ENCODE results near the gene MDC1.

Gene MDC1

GRCh38 chr6:30703011-30703410 lies 14.1 kb downstream of the MDC1 start:
- Histone ChIP-seq H3K9ac (ENCODE audit: low read depth in 1 of 2, low read length in 2 of 2) (no peak overlapping the region), H3K36me3 (ENCODE audit: control insufficient read depth in 2 of 2, insufficient read depth in 2 of 2, low read length in 2 of 2) (peaks cover 10 to 18% of the 10 kb centered on the region in 2 donors), H3K4me1 (ENCODE audit: control insufficient read depth in 2 of 2, insufficient read depth in 2 of 2, low read length in 2 of 2) (no peaks in the 10 kb centered on the region), H3K9me3 (ENCODE audit: control insufficient read depth in 2 of 2, low read length in 2 of 2) (no peaks in the 10 kb centered on the region), H3K27ac (ENCODE audit: low read depth in 2 of 2, low read length in 2 of 2) (no peak overlapping the region), H3K27me3 (ENCODE audit: control insufficient read depth in 2 of 2, insufficient read depth in 2 of 2, low read length in 2 of 2) (no peaks in the 10 kb centered on the region), H3K4me3 (ENCODE audit: low read length in 2 of 2) (no peak overlapping the region)

- Histone ChIP-seq H3K9ac (ENCODE audit: low read depth in 1 of 2, low read length in 2 of 2) (no peak overlapping the region), H3K4me3 (ENCODE audit: low read length in 2 of 2) (no peak overlapping the region), H3K27ac (ENCODE audit: low read depth in 2 of 2, low read length in 2 of 2) (no peak overlapping the region), H3K36me3 (ENCODE audit: control insufficient read depth in 2 of 2, insufficient read depth in 2 of 2, low read length in 2 of 2) (peaks cover 6 to 10% of the 10 kb centered on the region in 2 donors), H3K27me3 (ENCODE audit: control insufficient read depth in 2 of 2, insufficient read depth in 2 of 2, low read length in 2 of 2) (no peaks in the 10 kb centered on the region), H3K4me1 (ENCODE audit: control insufficient read depth in 2 of 2, insufficient read depth in 2 of 2, low read length in 2 of 2) (no peaks in the 10 kb centered on the region), H3K9me3 (ENCODE audit: control insufficient read depth in 2 of 2, low read length in 2 of 2) (no peaks in the 10 kb centered on the region)
Observed at GRCh38 chr6:30700340-30700739, 16.7 kb downstream of the MDC1 start.

GRCh38 chr6:30696432-30696831 lies 20.6 kb downstream of the MDC1 start:
- Histone ChIP-seq H3K27me3 (ENCODE audit: control insufficient read depth in 2 of 2, insufficient read depth in 2 of 2, low read length in 2 of 2) (no peaks in the 10 kb centered on the region), H3K9ac (ENCODE audit: low read depth in 1 of 2, low read length in 2 of 2) (no peak overlapping the region), H3K36me3 (ENCODE audit: control insufficient read depth in 2 of 2, insufficient read depth in 2 of 2, low read length in 2 of 2) (no peaks in the 10 kb centered on the region), H3K27ac (ENCODE audit: low read depth in 2 of 2, low read length in 2 of 2) (no peak overlapping the region), H3K4me3 (ENCODE audit: low read length in 2 of 2) (no peak overlapping the region), H3K9me3 (ENCODE audit: control insufficient read depth in 2 of 2, low read length in 2 of 2) (no peaks in the 10 kb centered on the region), H3K4me1 (ENCODE audit: control insufficient read depth in 2 of 2, insufficient read depth in 2 of 2, low read length in 2 of 2) (peaks cover 2 to 3% of the 10 kb centered on the region in 2 donors)

- Histone ChIP-seq H3K4me1 (ENCODE audit: control insufficient read depth in 2 of 2, insufficient read depth in 2 of 2, low read length in 2 of 2) (peaks cover 20 to 29% of the 10 kb centered on the region in 2 donors), H3K9ac (ENCODE audit: low read depth in 1 of 2, low read length in 2 of 2) (peak overlapping the region in 1 of 2 donors; percentile 26), H3K27ac (ENCODE audit: low read depth in 2 of 2, low read length in 2 of 2) (peak overlapping the region; percentile 79 to 97), H3K9me3 (ENCODE audit: control insufficient read depth in 2 of 2, low read length in 2 of 2) (no peaks in the 10 kb centered on the region), H3K4me3 (ENCODE audit: low read length in 2 of 2) (peak overlapping the region; percentile 86 to 96), H3K27me3 (ENCODE audit: control insufficient read depth in 2 of 2, insufficient read depth in 2 of 2, low read length in 2 of 2) (no peaks in the 10 kb centered on the region), H3K36me3 (ENCODE audit: control insufficient read depth in 2 of 2, insufficient read depth in 2 of 2, low read length in 2 of 2) (no peaks in the 10 kb centered on the region)
Observed at GRCh38 chr6:30691208-30691847, 25.8 kb downstream of the MDC1 start.

GRCh38 chr6:30690403-30691207 lies 26.5 kb downstream of the MDC1 start, which contains the start of gene NRM:
NRM (minus strand) TSS chr6:30690984; CDS start chr6:30690974, 10 bp downstream.
- Histone ChIP-seq H3K4me1 (ENCODE audit: control insufficient read depth in 2 of 2, insufficient read depth in 2 of 2, low read length in 2 of 2) (peaks cover 27 to 33% of the 10 kb centered on the region in 2 donors), H3K4me3 (ENCODE audit: low read length in 2 of 2) (peak within 1 kb of the TSS; percentile 86 to 96), H3K27ac (ENCODE audit: low read depth in 2 of 2, low read length in 2 of 2) (peak within 1 kb of the TSS; percentile 79 to 97), H3K9me3 (ENCODE audit: control insufficient read depth in 2 of 2, low read length in 2 of 2) (no peaks in the 10 kb centered on the region), H3K9ac (ENCODE audit: low read depth in 1 of 2, low read length in 2 of 2) (peak within 1 kb of the TSS; percentile 26 to 54), H3K27me3 (ENCODE audit: control insufficient read depth in 2 of 2, insufficient read depth in 2 of 2, low read length in 2 of 2) (peaks cover 0 to 3% of the 10 kb centered on the region in 2 donors), H3K36me3 (ENCODE audit: control insufficient read depth in 2 of 2, insufficient read depth in 2 of 2, low read length in 2 of 2) (no peaks in the 10 kb centered on the region)

- Histone ChIP-seq H3K9ac (ENCODE audit: low read depth in 1 of 2, low read length in 2 of 2) (peak overlapping the region; percentile 26 to 54), H3K9me3 (ENCODE audit: control insufficient read depth in 2 of 2, low read length in 2 of 2) (no peaks in the 10 kb centered on the region), H3K4me3 (ENCODE audit: low read length in 2 of 2) (peak overlapping the region; percentile 86 to 96), H3K36me3 (ENCODE audit: control insufficient read depth in 2 of 2, insufficient read depth in 2 of 2, low read length in 2 of 2) (no peaks in the 10 kb centered on the region), H3K27ac (ENCODE audit: low read depth in 2 of 2, low read length in 2 of 2) (peak overlapping the region; percentile 79 to 97), H3K4me1 (ENCODE audit: control insufficient read depth in 2 of 2, insufficient read depth in 2 of 2, low read length in 2 of 2) (peaks cover 32 to 36% of the 10 kb centered on the region in 2 donors), H3K27me3 (ENCODE audit: control insufficient read depth in 2 of 2, insufficient read depth in 2 of 2, low read length in 2 of 2) (peaks cover 0 to 3% of the 10 kb centered on the region in 2 donors)
Observed at GRCh38 chr6:30689985-30690384, 27.1 kb downstream of the MDC1 start.

GRCh38 chr6:30689022-30689865 lies 27.8 kb downstream of the MDC1 start:
- peaks cover 36 to 38% of the 10 kb centered on the region in 2 donors for H3K4me1 ChIP-seq (ENCODE audit: control insufficient read depth in 2 of 2, insufficient read depth in 2 of 2, low read length in 2 of 2)
- peak overlapping the region in 1 of 2 donors; percentile 97 for H3K27ac ChIP-seq (ENCODE audit: low read depth in 2 of 2, low read length in 2 of 2)
- H3K9ac ChIP-seq (ENCODE audit: low read depth in 1 of 2, low read length in 2 of 2), result peak overlapping the region in 1 of 2 donors; percentile 26
- H3K9me3 ChIP-seq (ENCODE audit: control insufficient read depth in 2 of 2, low read length in 2 of 2), result no peaks in the 10 kb centered on the region
- peak overlapping the region in 1 of 2 donors; percentile 86 for H3K4me3 ChIP-seq (ENCODE audit: low read length in 2 of 2)
- no peaks in the 10 kb centered on the region for H3K36me3 ChIP-seq (ENCODE audit: control insufficient read depth in 2 of 2, insufficient read depth in 2 of 2, low read length in 2 of 2)
- peaks cover 0 to 3% of the 10 kb centered on the region in 2 donors for H3K27me3 ChIP-seq (ENCODE audit: control insufficient read depth in 2 of 2, insufficient read depth in 2 of 2, low read length in 2 of 2)

- H3K9ac ChIP-seq (ENCODE audit: low read depth in 1 of 2, low read length in 2 of 2), result no peak overlapping the region
- peaks cover 36 to 38% of the 10 kb centered on the region in 2 donors for H3K4me1 ChIP-seq (ENCODE audit: control insufficient read depth in 2 of 2, insufficient read depth in 2 of 2, low read length in 2 of 2)
Observed at GRCh38 chr6:30688569-30688968, 28.5 kb downstream of the MDC1 start.

GRCh38 chr6:30687659-30688431 lies 29.2 kb downstream of the MDC1 start:
- peak overlapping the region; percentile 68 to 72 for H3K4me3 ChIP-seq (ENCODE audit: low read length in 2 of 2)
- peaks cover 0 to 3% of the 10 kb centered on the region in 2 donors for H3K27me3 ChIP-seq (ENCODE audit: control insufficient read depth in 2 of 2, insufficient read depth in 2 of 2, low read length in 2 of 2)
- H3K4me1 ChIP-seq (ENCODE audit: control insufficient read depth in 2 of 2, insufficient read depth in 2 of 2, low read length in 2 of 2), result peaks cover 36 to 46% of the 10 kb centered on the region in 2 donors
- peak overlapping the region; percentile 88 to 97 for H3K27ac ChIP-seq (ENCODE audit: low read depth in 2 of 2, low read length in 2 of 2)
- H3K36me3 ChIP-seq (ENCODE audit: control insufficient read depth in 2 of 2, insufficient read depth in 2 of 2, low read length in 2 of 2), result no peaks in the 10 kb centered on the region
- H3K9me3 ChIP-seq (ENCODE audit: control insufficient read depth in 2 of 2, low read length in 2 of 2), result no peaks in the 10 kb centered on the region
- H3K9ac ChIP-seq (ENCODE audit: low read depth in 1 of 2, low read length in 2 of 2), result peak overlapping the region; percentile 68 to 78

More at GRCh38 chr6:30688569-30688968, 28.5 kb downstream of the MDC1 start:
- H3K36me3 ChIP-seq (ENCODE audit: control insufficient read depth in 2 of 2, insufficient read depth in 2 of 2, low read length in 2 of 2), result no peaks in the 10 kb centered on the region
- H3K4me3 ChIP-seq (ENCODE audit: low read length in 2 of 2), result peak overlapping the region in 1 of 2 donors; percentile 72
- no peaks in the 10 kb centered on the region for H3K9me3 ChIP-seq (ENCODE audit: control insufficient read depth in 2 of 2, low read length in 2 of 2)
- H3K27ac ChIP-seq (ENCODE audit: low read depth in 2 of 2, low read length in 2 of 2), result peak overlapping the region; percentile 88 to 97
- H3K27me3 ChIP-seq (ENCODE audit: control insufficient read depth in 2 of 2, insufficient read depth in 2 of 2, low read length in 2 of 2), result peaks cover 0 to 3% of the 10 kb centered on the region in 2 donors
